Measurements from ENCODE around the gene APOB.

Gene APOB, protein sequence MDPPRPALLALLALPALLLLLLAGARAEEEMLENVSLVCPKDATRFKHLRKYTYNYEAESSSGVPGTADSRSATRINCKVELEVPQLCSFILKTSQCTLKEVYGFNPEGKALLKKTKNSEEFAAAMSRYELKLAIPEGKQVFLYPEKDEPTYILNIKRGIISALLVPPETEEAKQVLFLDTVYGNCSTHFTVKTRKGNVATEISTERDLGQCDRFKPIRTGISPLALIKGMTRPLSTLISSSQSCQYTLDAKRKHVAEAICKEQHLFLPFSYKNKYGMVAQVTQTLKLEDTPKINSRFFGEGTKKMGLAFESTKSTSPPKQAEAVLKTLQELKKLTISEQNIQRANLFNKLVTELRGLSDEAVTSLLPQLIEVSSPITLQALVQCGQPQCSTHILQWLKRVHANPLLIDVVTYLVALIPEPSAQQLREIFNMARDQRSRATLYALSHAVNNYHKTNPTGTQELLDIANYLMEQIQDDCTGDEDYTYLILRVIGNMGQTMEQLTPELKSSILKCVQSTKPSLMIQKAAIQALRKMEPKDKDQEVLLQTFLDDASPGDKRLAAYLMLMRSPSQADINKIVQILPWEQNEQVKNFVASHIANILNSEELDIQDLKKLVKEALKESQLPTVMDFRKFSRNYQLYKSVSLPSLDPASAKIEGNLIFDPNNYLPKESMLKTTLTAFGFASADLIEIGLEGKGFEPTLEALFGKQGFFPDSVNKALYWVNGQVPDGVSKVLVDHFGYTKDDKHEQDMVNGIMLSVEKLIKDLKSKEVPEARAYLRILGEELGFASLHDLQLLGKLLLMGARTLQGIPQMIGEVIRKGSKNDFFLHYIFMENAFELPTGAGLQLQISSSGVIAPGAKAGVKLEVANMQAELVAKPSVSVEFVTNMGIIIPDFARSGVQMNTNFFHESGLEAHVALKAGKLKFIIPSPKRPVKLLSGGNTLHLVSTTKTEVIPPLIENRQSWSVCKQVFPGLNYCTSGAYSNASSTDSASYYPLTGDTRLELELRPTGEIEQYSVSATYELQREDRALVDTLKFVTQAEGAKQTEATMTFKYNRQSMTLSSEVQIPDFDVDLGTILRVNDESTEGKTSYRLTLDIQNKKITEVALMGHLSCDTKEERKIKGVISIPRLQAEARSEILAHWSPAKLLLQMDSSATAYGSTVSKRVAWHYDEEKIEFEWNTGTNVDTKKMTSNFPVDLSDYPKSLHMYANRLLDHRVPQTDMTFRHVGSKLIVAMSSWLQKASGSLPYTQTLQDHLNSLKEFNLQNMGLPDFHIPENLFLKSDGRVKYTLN (N-terminal part only)

DNA sequence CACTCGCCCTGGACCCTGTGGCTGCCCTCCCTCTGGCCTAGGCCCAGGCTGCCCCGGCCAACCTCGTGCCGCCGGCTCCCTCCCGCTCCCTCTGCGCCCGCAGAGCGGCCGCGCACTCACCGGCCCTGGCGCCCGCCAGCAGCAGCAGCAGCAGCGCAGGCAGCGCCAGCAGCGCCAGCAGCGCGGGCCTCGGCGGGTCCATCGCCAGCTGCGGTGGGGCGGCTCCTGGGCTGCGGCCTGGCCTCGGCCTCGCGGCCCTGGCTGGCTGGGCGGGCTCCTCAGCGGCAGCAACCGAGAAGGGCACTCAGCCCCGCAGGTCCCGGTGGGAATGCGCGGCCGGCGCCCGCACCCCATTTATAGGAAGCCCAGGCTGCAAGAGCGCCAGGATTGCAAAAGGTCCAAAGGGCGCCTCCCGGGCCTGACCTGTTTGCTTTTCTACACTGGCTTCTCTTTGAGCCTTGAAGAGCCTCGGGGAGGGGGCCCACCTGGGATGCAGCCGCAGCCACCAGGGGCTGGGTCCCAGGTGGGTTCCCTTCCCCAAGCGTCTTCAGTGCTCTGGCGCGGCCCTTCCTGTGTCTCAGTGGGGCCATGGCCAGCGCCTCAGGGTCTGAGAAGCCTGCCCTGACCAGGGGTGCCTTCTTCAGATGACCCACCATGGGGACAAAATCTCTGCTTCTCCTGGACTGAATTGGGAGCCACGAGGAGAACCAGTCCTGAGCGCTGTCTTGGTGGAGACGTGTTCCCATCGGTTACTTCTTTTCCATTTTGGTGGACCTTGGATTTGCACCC is at the start of gene APOB:
TSS of gene APOB (minus strand) at position 330 of the 789 bp plus-strand sequence. CDS start at position 202, 128 bp downstream.
- DNase-seq, result no peak

DNA sequence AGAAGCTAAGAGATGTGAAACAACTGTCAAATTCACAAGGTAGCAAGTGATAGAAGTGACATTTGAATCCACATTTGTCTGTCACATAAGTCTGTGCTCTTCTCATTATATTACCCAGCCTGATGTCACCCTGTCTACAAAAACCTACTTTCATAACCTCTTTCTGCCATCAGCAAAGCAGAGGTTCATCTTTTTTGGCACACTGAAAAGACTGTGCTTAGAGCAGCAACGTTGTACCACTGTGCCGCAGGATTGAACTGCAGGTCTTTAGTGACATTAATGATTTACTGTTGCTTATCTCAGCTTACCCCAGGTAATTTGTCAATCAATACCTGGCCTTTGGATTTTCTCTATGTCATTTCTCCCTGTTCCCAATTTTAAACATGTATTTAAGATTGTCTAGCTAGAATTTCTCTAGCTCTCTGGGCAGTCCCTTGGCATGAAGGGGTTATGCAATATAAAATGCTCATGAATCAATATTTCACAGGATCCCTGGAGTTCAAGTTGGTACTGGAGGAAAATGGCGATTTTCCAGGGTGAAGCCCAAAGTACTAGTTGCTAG is 48.5 kb upstream of the APOB start:
- no peak for DNase-seq

DNA sequence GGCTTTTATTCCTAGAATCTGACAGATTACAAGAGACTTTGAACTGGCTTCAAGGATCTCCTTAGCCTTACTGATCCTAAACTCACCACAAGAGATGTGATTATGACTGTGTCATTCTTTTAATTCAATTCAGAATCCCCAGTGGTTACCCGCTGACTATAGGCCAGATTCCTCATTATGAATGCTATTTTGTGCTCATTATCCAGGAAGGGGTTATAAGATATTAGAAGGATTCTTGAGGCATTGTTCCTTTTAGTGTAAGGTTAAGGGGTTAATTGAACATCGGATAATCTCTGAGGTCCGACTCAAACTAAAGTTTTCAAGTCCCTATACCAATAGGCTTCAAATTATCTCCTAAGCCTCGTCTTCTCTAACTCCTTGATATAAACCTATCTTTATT is 40.5 kb upstream of the APOB start:
- DNase-seq, result no peak

DNA sequence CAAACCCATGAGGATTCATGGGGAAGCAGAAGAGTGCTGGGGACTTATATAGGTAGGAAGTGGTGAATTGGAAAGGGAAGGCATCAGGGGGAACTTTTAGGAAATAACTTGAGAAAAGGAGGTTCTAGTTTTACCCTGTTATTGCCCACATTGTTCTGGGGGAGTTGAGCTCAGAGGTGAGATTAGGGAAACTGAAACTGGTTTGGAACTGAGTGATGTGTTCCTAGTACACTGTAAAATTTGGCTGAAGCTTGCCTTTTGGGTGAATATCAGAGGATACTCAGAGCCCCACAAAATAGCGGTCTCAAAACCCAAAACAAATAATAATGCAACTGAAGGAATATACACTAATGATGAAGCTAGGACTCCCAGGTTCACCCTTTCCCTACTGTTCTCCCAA is 39.6 kb upstream of the APOB start:
- DNase-seq, result no peak

DNA sequence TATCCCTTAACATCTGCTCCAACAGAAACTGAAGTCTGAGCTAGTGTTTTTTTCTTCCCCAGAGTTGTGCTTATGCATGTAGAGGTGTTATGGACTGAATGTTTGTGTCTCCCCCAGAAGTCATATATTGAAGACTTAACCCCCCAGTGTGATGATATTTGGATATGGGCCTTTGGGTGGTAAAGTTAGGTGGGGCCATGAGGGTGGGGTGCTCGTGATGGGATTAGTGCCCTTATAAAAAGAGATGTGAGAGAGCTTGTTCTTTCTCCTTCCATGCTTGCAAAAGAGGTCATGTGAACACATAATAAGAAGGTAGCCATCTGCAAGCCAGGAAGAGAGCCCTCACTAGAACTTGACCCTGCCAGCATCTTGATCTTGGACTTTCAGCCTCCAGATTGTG is 34.4 kb upstream of the APOB start:
- no peak for DNase-seq

DNA sequence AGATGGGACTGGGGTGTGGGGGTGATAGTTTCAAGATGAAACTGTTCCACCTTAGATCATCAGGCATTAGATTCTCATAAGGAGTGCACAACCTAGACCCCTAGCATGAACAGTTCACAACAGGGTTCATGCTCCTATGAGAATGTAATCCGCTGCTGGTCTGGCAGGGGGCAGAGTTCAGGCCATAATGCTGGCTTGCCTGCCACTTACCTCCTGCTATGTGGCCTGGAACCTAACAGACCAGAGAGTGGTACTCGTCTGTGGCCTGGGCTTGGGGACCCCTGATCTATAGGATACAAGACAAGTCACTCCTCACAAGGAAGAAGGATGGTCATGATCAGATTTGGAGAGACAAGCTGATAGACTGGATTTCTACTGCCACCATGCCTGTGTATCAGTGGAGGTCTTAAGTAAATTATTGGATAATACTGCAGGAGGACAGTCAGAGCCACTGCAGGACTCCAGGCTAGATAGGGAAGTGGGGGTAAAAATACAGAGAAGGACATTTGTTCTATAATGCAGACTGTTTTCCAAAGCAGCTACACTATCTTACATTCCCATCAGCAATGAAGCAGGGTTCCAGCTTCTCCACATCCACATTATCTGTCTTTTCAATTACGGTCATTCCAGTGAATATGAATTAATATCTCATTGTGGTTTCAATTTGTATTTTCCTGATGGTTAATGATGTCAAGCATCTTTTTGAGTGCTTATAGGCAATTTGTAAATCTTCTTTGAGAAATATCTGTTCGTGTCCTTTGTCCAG is 28.8 kb upstream of the APOB start:
- DNase-seq, result no peak

DNA sequence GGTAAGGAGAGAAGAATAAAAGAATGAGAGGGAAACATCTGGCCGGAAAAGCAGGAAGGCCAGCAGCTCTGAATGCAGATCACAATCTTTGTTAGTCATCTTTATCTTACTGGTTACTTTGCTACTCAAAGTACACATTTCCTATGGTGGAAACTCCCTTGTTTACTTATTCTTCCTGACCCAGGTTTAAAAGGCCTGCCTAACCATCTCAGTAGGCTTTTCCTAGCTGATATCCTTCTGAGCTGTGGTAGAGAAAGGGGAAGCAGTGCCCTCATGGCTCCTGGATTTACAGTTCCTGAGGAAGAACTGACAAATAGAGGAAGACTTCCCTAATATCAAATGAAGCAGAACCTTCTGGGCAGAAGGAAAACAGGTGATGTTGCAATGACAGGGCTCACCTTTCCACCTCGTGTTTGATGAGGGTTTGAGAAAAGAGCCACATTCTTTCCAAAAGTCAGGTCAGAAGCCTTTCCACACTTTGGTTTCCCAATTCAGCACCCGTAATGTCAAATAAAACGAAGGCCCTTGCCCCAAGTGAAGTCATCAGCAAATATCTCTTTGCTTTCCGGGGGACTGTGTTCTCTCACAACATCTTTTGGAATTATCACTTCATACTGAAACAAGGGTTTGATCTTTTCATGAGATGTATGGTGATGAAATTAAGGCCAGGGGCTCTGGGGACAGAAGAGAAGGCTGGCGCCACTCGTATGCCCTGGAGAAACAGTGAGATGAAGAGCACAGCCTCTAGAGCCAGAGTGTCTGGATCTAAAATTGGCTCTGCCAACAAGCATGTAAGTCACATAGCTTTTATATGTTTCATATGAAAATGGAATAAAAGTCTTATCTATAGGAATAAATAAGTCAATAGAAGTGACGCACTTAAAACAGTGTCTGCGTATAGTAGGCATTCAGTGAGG is 26.7 kb upstream of the APOB start:
- DNase-seq, result no peak

DNA sequence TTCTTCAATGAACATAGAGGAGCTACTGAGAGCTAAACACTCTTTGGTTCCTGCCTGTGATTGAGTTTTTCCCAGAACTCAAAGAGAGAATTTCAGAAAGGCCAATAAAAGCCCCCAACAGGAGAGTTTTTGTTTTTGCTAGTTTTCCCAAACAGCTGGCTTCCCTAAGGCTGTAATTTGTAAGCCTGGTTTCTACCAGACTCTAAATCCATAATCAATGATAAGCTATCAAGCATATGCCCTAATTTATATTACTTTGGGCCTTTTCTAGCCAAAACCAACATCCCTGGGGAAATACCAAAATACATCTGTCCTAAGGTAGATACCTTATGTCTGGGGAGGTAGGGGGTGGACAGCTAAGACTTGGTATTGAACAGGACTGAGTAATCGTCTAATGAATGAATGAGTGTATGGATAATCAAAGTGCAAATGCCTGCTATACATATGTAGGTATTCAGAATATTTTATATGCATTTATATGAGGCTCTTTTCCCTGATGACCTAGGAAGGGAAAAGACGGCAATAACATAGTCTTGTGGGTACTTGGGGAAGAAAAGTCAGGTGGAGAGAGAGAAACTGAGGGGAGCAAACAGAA is 26.0 kb upstream of the APOB start:
- DNase-seq, result no peak

DNA sequence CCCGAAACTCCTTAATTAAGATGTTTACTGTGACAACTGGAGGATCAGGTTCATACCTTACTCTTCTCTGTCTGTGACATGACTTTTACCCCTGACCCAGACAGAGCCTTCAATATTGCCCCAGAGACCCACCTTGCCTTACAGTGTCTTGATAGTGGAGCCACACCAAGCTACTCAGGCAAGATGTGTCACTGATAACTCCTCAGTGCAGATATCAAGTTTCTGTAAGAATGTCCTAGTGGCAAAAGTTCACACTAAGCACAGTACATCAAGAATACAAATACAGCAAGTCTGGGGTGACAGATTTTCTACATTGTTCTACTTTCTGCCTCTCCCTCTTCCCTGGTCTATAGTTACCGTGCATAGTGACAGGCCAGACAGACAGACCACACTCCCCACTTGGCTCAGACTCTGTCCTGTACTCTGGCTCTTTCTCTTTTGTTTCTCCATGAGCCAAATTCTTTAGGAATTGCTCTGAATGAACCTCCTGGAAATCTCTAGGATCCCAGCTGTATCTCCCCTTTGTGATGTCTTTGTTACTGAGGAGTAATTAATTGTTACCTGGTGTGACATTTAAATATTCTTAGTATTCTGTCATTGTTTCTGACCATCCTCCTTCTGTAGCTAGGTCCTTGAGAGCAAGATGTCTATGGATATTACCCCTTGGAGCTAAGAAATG is 24.1 kb upstream of the APOB start:
- DNase-seq, result no peak

DNA sequence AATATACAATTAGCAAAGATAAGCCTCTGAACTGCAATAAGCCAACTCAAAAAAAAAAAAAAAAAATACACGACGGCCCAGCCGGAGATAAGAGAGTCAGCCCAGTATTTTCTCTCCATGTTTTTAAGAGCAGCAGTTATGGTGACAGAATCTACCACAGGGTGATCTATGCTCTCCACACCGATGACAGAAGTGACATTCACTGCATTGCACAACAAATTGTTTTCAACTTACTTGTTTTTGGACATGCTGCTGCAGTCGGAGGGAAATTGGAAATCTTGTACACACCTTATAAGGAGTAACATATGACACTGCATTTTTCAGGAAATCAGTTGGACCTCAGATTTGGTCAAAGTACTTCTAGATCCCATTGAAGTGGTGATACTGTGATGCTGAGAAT is 23.3 kb upstream of the APOB start:
- no peak for DNase-seq

DNA sequence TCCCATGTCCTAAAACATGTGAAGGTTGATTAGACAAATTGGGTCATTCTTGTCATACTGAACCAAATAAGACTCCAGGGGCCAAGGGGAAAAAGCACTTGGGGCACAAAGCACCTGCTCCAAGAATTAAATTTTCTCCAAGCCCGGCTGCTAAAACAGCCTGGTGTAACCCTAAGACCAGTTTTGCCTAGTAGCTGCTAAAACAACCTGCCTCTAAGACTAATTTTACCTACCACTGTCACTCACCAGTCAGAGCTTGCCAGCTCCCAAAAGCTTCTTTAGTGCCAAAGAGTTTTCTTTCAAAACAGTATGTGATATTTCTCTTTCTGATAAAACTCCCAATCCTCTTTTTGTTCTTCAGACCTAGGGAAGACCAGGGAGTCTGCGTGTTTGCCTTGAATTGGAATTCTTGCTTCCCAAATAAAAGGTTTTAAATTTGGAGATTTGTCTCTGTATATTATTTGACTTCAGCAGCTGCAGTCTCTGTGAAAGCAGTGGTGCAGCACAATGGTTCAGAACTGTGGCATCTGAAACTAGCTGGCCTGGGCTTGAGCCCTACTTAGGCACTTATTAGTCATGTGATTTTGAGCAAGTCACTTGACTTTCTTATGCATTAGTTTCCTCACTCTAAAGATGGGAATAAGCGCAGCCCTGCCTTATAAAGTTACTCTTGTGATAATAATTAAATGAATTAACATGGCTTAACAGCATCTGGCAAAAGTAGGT is 16.2 kb upstream of the APOB start:
- no peak for DNase-seq

DNA sequence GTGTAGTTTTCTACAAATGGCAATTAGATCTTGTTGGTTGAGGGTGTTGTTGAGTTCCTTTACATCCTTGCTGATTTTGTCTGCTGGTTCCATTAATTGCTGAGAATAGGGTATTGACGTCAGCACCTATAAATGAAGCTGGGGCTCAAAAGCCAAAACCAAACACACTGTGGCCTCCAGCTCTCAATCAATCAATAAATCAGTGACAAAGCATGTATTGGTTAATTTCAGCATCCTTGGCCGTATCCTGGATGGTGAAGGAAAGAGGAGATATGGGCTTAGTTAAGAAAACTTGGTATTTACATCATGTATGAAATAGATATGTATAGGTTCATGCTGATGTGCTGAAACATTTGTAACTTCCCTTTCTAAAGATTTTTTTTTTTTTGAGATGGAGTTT is 13.2 kb upstream of the APOB start:
- DNase-seq, result no peak

DNA sequence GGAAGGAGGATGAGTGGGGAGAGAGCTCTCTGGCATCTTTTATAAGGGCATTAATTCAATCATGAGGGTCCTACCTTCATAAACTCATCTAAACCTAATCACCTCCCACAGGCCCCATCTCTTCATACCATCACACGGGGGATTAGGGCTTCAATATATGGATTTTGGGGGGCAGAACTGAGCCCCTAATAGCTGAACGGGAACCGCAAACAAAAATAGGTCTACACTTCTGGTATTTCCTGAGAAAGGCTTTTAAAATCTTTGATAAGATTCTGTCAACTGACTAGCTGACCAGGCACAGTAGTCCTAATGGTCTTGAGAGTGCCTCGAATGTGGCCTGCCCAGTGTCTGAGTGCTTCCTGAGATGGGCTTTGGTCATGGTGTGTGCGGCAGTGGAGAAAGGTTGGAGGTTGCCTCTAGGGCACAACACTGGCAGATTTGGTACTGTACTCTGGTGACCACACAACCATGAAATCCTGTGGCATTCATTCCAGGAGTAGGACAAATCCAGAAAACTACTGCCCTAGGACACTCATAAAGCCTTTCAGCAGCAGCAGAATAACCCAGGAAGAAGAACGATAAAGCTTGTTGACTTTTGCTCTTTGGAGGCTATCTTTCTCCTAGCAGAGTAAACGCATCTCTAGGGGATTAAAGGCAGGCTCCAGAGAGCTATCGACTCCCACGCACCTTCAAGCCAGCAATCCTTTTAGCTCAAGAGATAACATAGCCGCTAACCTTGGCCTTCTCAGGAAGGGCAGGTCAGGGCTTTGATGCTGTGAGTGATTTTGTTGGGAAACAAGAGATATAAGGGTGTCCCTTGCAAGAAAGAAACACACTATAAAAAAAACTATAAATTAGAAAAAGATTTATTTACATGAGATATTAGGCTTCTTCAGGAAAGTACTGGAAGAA is 12.3 kb upstream of the APOB start:
- DNase-seq, result no peak

DNA sequence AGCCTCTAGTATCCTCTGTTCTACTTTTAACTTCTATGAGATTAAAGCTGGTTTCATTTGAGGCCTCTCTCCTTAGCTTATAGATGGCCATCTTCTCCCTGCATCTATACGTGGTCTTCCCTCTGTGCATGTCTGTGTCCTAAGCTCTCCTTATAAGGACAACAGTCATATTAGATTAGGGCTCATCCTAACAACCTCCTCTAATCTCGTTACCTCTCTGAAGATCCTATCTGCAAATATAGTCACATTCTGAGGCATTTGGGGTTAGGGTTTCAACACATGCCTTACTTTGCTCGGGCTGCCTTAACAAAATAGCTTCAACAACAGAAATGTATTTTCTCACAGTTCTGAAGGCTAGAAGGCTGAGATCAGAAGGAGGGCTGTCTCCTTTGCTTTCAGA is 11.6 kb upstream of the APOB start:
- no peak for DNase-seq

DNA sequence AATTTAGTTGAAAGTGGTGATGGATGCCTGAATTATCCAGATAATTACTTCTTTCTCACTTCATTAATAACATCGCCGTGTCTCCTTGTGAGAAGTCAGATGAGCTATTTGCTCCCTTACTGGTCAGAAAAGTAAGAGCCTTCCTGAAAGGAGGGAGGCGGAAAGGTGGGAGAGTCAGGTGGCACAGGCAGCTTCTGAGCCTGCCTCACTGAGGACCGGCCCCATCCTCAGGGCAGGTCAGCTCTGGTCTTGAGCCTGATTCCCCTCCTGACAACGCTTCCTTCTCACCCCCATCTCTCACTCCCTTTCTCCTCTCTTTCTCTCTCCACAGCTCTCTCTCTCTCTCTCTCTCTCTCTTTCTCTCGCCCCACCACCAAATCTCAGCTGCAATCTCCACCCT is 10.1 kb upstream of the APOB start:
- DNase-seq, result no peak

DNA sequence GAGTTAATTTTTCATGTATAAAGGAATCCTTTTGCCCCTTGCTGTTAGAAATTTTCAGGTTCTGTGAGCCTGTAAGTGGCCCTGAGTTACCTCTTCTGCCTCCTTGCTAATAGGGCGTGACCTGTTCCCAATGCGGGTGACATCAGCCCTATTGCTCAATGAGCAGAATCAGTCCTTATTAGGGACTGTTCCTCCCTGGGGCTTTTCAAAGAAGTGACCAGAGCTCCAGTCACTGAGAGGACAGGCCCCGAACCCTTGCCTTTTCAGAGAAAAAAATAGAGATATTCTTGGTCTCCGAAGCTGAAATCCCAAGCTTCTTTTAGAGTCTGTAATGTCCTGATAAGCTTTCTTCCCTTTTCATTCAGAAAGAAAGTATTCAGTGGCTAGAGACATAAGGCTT is 8.2 kb upstream of the APOB start:
- DNase-seq, result no peak

DNA sequence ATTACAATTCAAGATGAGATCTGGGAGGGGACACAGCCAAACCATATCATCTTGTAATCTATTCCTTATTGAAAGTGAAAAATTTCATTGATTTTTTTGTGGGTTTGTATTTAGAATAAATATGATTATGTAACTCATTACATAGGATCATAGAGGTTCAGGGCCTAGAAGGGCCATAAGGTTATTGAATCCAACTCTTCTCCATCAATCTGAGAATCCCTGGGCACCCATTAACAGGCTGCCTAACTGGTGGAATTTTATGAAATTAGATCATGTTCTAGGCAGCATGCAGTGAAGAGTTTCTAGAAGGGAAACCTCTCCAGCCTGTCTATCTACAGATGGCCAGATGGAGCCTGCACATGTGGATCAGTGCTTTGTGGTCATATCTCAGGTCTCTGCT is 6.3 kb upstream of the APOB start:
- DNase-seq, result no peak
